ENCODE measurements around the gene AMER2.

Gene AMER2

DNA sequence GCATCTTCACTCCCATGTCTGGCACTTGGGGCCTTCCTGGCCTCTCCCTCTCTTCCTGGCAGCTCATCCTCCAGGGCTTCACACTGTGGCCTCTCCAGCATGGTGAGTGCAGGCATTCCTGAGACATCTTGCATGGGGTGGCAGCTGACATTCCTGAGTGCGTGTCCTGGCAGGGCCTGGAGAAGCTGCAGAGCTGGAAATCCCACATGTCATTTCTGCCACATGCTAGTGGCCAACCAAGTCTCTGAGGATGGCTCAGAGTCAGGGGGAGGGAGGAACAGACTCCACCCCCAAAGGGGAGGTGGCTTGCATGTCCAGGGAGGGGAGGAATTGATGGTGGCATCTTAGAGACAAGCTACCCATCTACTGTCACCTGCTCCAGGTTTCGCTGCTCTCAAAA is 41.6 kb upstream of the AMER2 start:
- Histone ChIP-seq H3K4me1 (ENCODE audit: control insufficient read depth, low read depth, low read length) (no peaks in the 10 kb centered on the region), H3K23ac (ENCODE audit: low read length) (no peak overlapping the region), H3K36me3 (ENCODE audit: control insufficient read depth, insufficient read depth, low read length) (no peaks in the 10 kb centered on the region), H4K5ac (ENCODE audit: low read length) (no peak overlapping the region), H2BK120ac (ENCODE audit: low read depth, low read length) (no peak overlapping the region), H3K9ac (ENCODE audit: low read length) (no peak overlapping the region), H3K79me2 (ENCODE audit: control insufficient read depth, insufficient read depth, low read length) (no peaks in the 10 kb centered on the region), H2AK5ac (ENCODE audit: low read length) (no peak overlapping the region), H2BK5ac (ENCODE audit: low read length) (no peak overlapping the region), H3K4me3 (ENCODE audit: low read length) (no peak overlapping the region), H3K18ac (ENCODE audit: low read length) (no peak overlapping the region), H3K4ac (ENCODE audit: low read depth, low read length) (no peak overlapping the region), H3K27me3 (ENCODE audit: insufficient read depth, low read length, poor library complexity) (no peaks in the 10 kb centered on the region), H2BK15ac (replicated peaks; ENCODE audit: low read depth) (no peak overlapping the region), H3K4me2 (ENCODE audit: low read length) (no peak overlapping the region), H3K79me1 (ENCODE audit: low read length) (no peaks in the 10 kb centered on the region), H3K56ac (ENCODE audit: low read length) (no peak overlapping the region), H3K27ac (ENCODE audit: low read depth, low read length) (no peak overlapping the region), H4K8ac (ENCODE audit: low read depth, low read length) (no peak overlapping the region)
- DNase-seq, result peak; percentile 82
- WGBS (ENCODE audit: extremely low coverage, insufficient coverage, low lambda C conversion rate), result no CpG with 5 or more reads among the region's 2 CpGs

DNA sequence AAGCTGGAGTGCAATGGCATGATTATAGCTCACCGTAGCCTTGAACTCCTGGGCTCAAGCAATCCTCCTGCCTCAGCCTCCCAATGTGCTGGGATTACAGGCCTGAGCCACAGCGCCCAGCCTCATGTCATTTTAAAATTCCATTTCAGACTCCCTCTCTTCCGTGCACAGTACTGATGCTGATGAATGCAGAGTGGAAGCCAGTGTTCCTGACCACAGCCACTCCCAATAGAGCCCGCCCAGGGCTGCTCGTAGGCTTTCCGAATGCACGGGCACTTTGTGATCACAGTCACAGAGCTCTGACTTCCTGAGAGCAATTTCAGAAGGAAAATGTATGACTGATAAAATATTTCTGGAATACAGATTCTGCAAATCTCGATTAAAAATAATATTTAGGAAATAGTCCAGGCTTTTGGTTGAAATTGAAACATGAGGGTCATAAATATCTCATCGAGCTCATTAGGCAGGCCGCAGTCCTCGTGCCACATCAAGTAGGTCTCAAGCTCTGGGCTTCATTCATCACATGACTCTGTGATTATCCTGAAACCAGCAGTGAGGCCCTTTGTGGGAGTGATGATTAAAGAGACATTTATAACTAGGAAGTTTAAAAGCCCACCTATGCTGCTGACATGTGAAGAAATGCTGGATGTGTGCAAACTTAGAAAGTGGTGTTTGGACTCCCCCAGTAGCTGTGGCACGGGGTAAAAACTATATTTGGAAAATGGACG is 38.9 kb upstream of the AMER2 start:
- Histone ChIP-seq H4K5ac (ENCODE audit: low read length) (no peak overlapping the region), H3K4me2 (ENCODE audit: low read length) (no peak overlapping the region), H2AK5ac (ENCODE audit: low read length) (no peak overlapping the region), H3K27me3 (ENCODE audit: insufficient read depth, low read length, poor library complexity) (no peaks in the 10 kb centered on the region), H3K79me1 (ENCODE audit: low read length) (no peaks in the 10 kb centered on the region), H3K56ac (ENCODE audit: low read length) (no peak overlapping the region), H3K36me3 (ENCODE audit: control insufficient read depth, insufficient read depth, low read length) (no peaks in the 10 kb centered on the region), H3K9ac (ENCODE audit: low read length) (no peak overlapping the region), H3K23ac (ENCODE audit: low read length) (no peak overlapping the region), H3K18ac (ENCODE audit: low read length) (no peak overlapping the region), H2BK120ac (ENCODE audit: low read depth, low read length) (no peak overlapping the region), H2BK5ac (ENCODE audit: low read length) (no peak overlapping the region), H4K8ac (ENCODE audit: low read depth, low read length) (no peak overlapping the region), H3K79me2 (ENCODE audit: control insufficient read depth, insufficient read depth, low read length) (no peaks in the 10 kb centered on the region), H3K4me1 (ENCODE audit: control insufficient read depth, low read depth, low read length) (no peaks in the 10 kb centered on the region), H3K27ac (ENCODE audit: low read depth, low read length) (no peak overlapping the region), H3K4me3 (ENCODE audit: low read length) (no peak overlapping the region), H3K4ac (ENCODE audit: low read depth, low read length) (no peak overlapping the region), H2BK15ac (replicated peaks; ENCODE audit: low read depth) (no peak overlapping the region)
- DNase-seq, result no peak
- WGBS (ENCODE audit: extremely low coverage, insufficient coverage, low lambda C conversion rate), result no CpG with 5 or more reads among the region's 13 CpGs

GRCh38 chr13:25207291-25207810 is 35.3 kb upstream of the AMER2 start:
- Histone ChIP-seq H3K36me3 (ENCODE audit: control insufficient read depth, insufficient read depth, low read length) (no peaks in the 10 kb centered on the region), H2BK5ac (ENCODE audit: low read length) (no peak overlapping the region), H3K56ac (ENCODE audit: low read length) (no peak overlapping the region), H3K4me3 (ENCODE audit: low read length) (no peak overlapping the region), H2AK5ac (ENCODE audit: low read length) (no peak overlapping the region), H2BK120ac (ENCODE audit: low read depth, low read length) (no peak overlapping the region), H3K27ac (ENCODE audit: low read depth, low read length) (no peak overlapping the region), H3K9ac (ENCODE audit: low read length) (no peak overlapping the region), H3K4ac (ENCODE audit: low read depth, low read length) (no peak overlapping the region), H3K4me2 (ENCODE audit: low read length) (no peak overlapping the region), H3K79me1 (ENCODE audit: low read length) (no peaks in the 10 kb centered on the region), H2BK15ac (replicated peaks; ENCODE audit: low read depth) (no peak overlapping the region), H4K5ac (ENCODE audit: low read length) (no peak overlapping the region), H3K23ac (ENCODE audit: low read length) (no peak overlapping the region), H3K79me2 (ENCODE audit: control insufficient read depth, insufficient read depth, low read length) (no peaks in the 10 kb centered on the region), H4K8ac (ENCODE audit: low read depth, low read length) (no peak overlapping the region), H3K18ac (ENCODE audit: low read length) (no peak overlapping the region), H3K4me1 (ENCODE audit: control insufficient read depth, low read depth, low read length) (no peaks in the 10 kb centered on the region), H3K27me3 (ENCODE audit: insufficient read depth, low read length, poor library complexity) (no peaks in the 10 kb centered on the region)
- DNase-seq, result no peak
- no CpG with 5 or more reads among the region's 8 CpGs for WGBS (ENCODE audit: extremely low coverage, insufficient coverage, low lambda C conversion rate)

DNA sequence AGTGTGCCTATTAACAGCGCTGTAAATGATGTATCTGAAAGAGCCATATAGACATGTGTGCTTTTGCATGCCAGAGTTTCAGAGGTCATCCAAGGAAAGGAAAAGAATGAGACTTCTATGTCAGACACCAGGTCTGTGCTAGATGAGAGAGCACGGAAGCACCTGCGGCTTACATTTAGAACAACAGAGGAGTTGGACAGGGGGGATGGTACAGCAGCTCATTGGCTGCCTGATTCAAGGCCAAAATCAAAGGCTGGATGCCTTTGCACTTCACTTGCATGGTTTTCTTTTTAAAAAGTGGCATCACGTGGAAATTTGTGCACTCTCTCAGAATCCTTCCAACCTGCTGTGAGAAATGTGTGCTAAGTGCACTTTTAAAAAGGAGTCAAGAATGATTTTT is 32.8 kb upstream of the AMER2 start:
- Histone ChIP-seq H3K4me3 (ENCODE audit: low read length) (no peak overlapping the region), H3K4ac (ENCODE audit: low read depth, low read length) (no peak overlapping the region), H3K56ac (ENCODE audit: low read length) (no peak overlapping the region), H3K18ac (ENCODE audit: low read length) (no peak overlapping the region), H3K4me1 (ENCODE audit: control insufficient read depth, low read depth, low read length) (no peaks in the 10 kb centered on the region), H3K4me2 (ENCODE audit: low read length) (no peak overlapping the region), H3K23ac (ENCODE audit: low read length) (no peak overlapping the region), H2BK5ac (ENCODE audit: low read length) (no peak overlapping the region), H4K5ac (ENCODE audit: low read length) (no peak overlapping the region), H3K9ac (ENCODE audit: low read length) (no peak overlapping the region), H3K27ac (ENCODE audit: low read depth, low read length) (no peak overlapping the region), H3K79me2 (ENCODE audit: control insufficient read depth, insufficient read depth, low read length) (no peaks in the 10 kb centered on the region), H2BK15ac (replicated peaks; ENCODE audit: low read depth) (no peak overlapping the region), H3K27me3 (ENCODE audit: insufficient read depth, low read length, poor library complexity) (no peaks in the 10 kb centered on the region), H3K36me3 (ENCODE audit: control insufficient read depth, insufficient read depth, low read length) (no peaks in the 10 kb centered on the region), H3K79me1 (ENCODE audit: low read length) (no peaks in the 10 kb centered on the region), H2AK5ac (ENCODE audit: low read length) (no peak overlapping the region), H2BK120ac (ENCODE audit: low read depth, low read length) (no peak overlapping the region), H4K8ac (ENCODE audit: low read depth, low read length) (no peak overlapping the region)
- no peak for DNase-seq
- WGBS (ENCODE audit: extremely low coverage, insufficient coverage, low lambda C conversion rate), result no CpG with 5 or more reads among the region's 4 CpGs

- Histone ChIP-seq H2AK5ac (ENCODE audit: low read length) (no peak overlapping the region), H2BK5ac (ENCODE audit: low read length) (no peak overlapping the region), H3K36me3 (ENCODE audit: control insufficient read depth, insufficient read depth, low read length) (no peaks in the 10 kb centered on the region), H3K27me3 (ENCODE audit: insufficient read depth, low read length, poor library complexity) (no peaks in the 10 kb centered on the region), H3K4me1 (ENCODE audit: control insufficient read depth, low read depth, low read length) (no peaks in the 10 kb centered on the region), H3K4ac (ENCODE audit: low read depth, low read length) (no peak overlapping the region), H3K56ac (ENCODE audit: low read length) (peak overlapping the region; percentile 10), H3K27ac (ENCODE audit: low read depth, low read length) (no peak overlapping the region), H3K23ac (ENCODE audit: low read length) (no peak overlapping the region), H2BK15ac (replicated peaks; ENCODE audit: low read depth) (no peak overlapping the region), H3K79me2 (ENCODE audit: control insufficient read depth, insufficient read depth, low read length) (no peaks in the 10 kb centered on the region), H3K9ac (ENCODE audit: low read length) (no peak overlapping the region), H4K5ac (ENCODE audit: low read length) (no peak overlapping the region), H3K4me2 (ENCODE audit: low read length) (no peak overlapping the region), H3K18ac (ENCODE audit: low read length) (no peak overlapping the region), H4K8ac (ENCODE audit: low read depth, low read length) (no peak overlapping the region), H3K4me3 (ENCODE audit: low read length) (no peak overlapping the region), H3K79me1 (ENCODE audit: low read length) (no peaks in the 10 kb centered on the region), H2BK120ac (ENCODE audit: low read depth, low read length) (no peak overlapping the region)
- peak; percentile 22 for DNase-seq
- WGBS (ENCODE audit: extremely low coverage, insufficient coverage, low lambda C conversion rate), result no CpG with 5 or more reads among the region's 17 CpGs
These were observed 31.1 kb upstream of the AMER2 start for GRCh38 chr13:25203127-25203740.
